Measurements from ENCODE around the gene RAP1A. TPM values are rescaled to one million over a fixed set of nuclear protein-coding genes. Genes with fewer than 3 reads are reported as not detected.

Gene RAP1A
- total RNA-seq, 1 experiment from 2014 or later: 25.4 TPM

GRCh38 chr1:111571239-111571638 is 48.4 kb upstream of the RAP1A start (continued):
- TF ChIP-seq ZNF532 (CRISPR knock-in tag; IDR thresholded peaks at IDR 0.05; ENCODE audit: borderline replicate concordance) (no peak), ZNF416 (CRISPR knock-in tag; IDR thresholded peaks at IDR 0.05) (no peak)

- DNase-seq (ENCODE audit: low spot score) (no peak), ATAC-seq (peak; percentile 63)
- CTCF ChIA-PET: interaction anchor here (0.7 to 2.2 kb wide), 6 partner anchors 17 to 123 kb away, joined by 3 to 11 read pairs (median 3); partner anchors contain the start of genes ATP5PB and WDR77
- no peaks in the 10 kb centered on the region for H3K9me3 Mint-ChIP-seq
- no peaks in the 10 kb centered on the region for H3K36me3 Mint-ChIP-seq
- no peak overlapping the region for H3K27ac Mint-ChIP-seq
- POLR2A ChIA-PET: no interaction called here
- H3K4me3 Mint-ChIP-seq: no peak overlapping the region
- H3K4me1 Mint-ChIP-seq: peaks cover 15% of the 10 kb centered on the region
- H3K27me3 Mint-ChIP-seq (ENCODE audit: low read depth): no peaks in the 10 kb centered on the region
- TF ChIP-seq EMX1 (CRISPR knock-in tag; IDR thresholded peaks at IDR 0.05) (no peak), RORB (CRISPR knock-in tag; IDR thresholded peaks at IDR 0.05) (no peak), SP1 (CRISPR knock-in tag; conservative IDR thresholded peaks at IDR 0.05) (no peak), TCF7 (CRISPR knock-in tag; IDR thresholded peaks at IDR 0.05; ENCODE audit: low read depth) (no peak), ZSCAN18 (CRISPR knock-in tag; IDR thresholded peaks at IDR 0.05) (no peak), FOXK1 (CRISPR knock-in tag; IDR thresholded peaks at IDR 0.05) (no peak), NR2C2 (CRISPR knock-in tag; IDR thresholded peaks at IDR 0.05) (no peak)
Measured at GRCh38 chr1:111571987-111572386, 47.6 kb upstream of the RAP1A start.

GRCh38 chr1:111576547-111576946 is 43.0 kb upstream of the RAP1A start:
- POLR2A ChIA-PET: no interaction called here
- Mint-ChIP-seq H3K27me3 (ENCODE audit: low read depth) (no peaks in the 10 kb centered on the region), H3K36me3 (no peaks in the 10 kb centered on the region), H3K9me3 (no peaks in the 10 kb centered on the region), H3K27ac (no peak overlapping the region), H3K4me3 (no peak overlapping the region), H3K4me1 (peaks cover 4% of the 10 kb centered on the region)
- CTCF ChIA-PET: interaction anchor here (1.1 kb wide), 1 partner anchor 11 kb away, joined by 6 read pairs; no protein-coding TSS in a partner anchor
- no peak for DNase-seq (ENCODE audit: low spot score)
- ATAC-seq: no peak
- no peak for TF ChIP-seq TEAD1 (CRISPR knock-in tag; IDR thresholded peaks at IDR 0.05)
- no peak for TF ChIP-seq CREM (CRISPR knock-in tag; IDR thresholded peaks at IDR 0.05)
- TF ChIP-seq ZNF263 (CRISPR knock-in tag; IDR thresholded peaks at IDR 0.05; ENCODE audit: low read depth): no peak
- no peak for TF ChIP-seq ZNF281 (CRISPR knock-in tag; IDR thresholded peaks at IDR 0.05)
- TF ChIP-seq E2F1 (CRISPR knock-in tag; IDR thresholded peaks at IDR 0.05): no peak
- TF ChIP-seq STAT6 (CRISPR knock-in tag; conservative IDR thresholded peaks at IDR 0.05; ENCODE audit: low read depth): no peak
- TF ChIP-seq ESRRA (CRISPR knock-in tag; IDR thresholded peaks at IDR 0.05; ENCODE audit: borderline replicate concordance): no peak
- no peak for TF ChIP-seq CTCF (IDR thresholded peaks at IDR 0.05)
- TF ChIP-seq ZNF219 (CRISPR knock-in tag; IDR thresholded peaks at IDR 0.05; ENCODE audit: borderline replicate concordance): no peak
